Measurements from ENCODE around the gene DAZ2. TPM values are rescaled to one million over a fixed set of nuclear protein-coding genes. Genes with fewer than 3 reads are reported as not detected.
"Not testable (repeated sequence)": the region's sequence is repeated elsewhere in the genome, so short reads cannot be mapped to it uniquely, and the experiment has no call there.

The DAZ2 gene
- not detected for total RNA-seq
- polyA plus RNA-seq (2013, experiment 1 of 2): not detected
- not detected for polyA plus RNA-seq (2013, experiment 2 of 2)
- long read RNA-seq, experiment 1: 0 reads
- long read RNA-seq, experiment 2: 0 reads
- long read RNA-seq, experiment 3: 0 reads
- long read RNA-seq, experiment 4: 0 reads

GRCh38 chrY:23219233-23219632 is at the start of gene DAZ2:
TSS of gene DAZ2 (plus strand) at chrY:23219533. CDS start at chrY:23219741, 208 bp downstream.
- H3K27me3 ChIP-seq (ENCODE audit: control insufficient read depth, insufficient read depth, low read length, poor library complexity, severe bottlenecking); H3K4me3 ChIP-seq (ENCODE audit: low read length); H3K27me3 Mint-ChIP-seq (ENCODE audit: insufficient read depth); H3K27ac Mint-ChIP-seq; H3K9me3 ChIP-seq (ENCODE audit: control insufficient read depth, low read length); DNase-seq; H3K27ac ChIP-seq (ENCODE audit: low read depth, low read length); H3K9me3 Mint-ChIP-seq; H3K4me1 Mint-ChIP-seq; H3K4me3 Mint-ChIP-seq; H3K36me3 Mint-ChIP-seq (ENCODE audit: low read depth); H3K36me3 ChIP-seq (ENCODE audit: control insufficient read depth, insufficient read depth, low read length); H3K9ac ChIP-seq (ENCODE audit: extremely low read depth, low read length, poor library complexity, severe bottlenecking); H3K4me1 ChIP-seq (ENCODE audit: control insufficient read depth, insufficient read depth, low read length): not testable (repeated sequence)
- WGBS, 2 experiments (ENCODE audit: insufficient coverage in 1 of 2, insufficient read length in 1 of 2): no CpG with 5 or more reads among the region's 23 CpGs

GRCh38 chrY:23198908-23199307 is 20.4 kb upstream of the DAZ2 start, which contains the start of gene DAZ1:
TSS of gene DAZ1 (minus strand) at chrY:23199008. CDS start at chrY:23198800, 208 bp downstream.
- H3K4me3 Mint-ChIP-seq; H3K9me3 Mint-ChIP-seq; H3K9me3 ChIP-seq (ENCODE audit: control insufficient read depth, low read length); H3K36me3 ChIP-seq (ENCODE audit: control insufficient read depth, insufficient read depth, low read length); H3K36me3 Mint-ChIP-seq (ENCODE audit: low read depth); H3K4me1 ChIP-seq (ENCODE audit: control insufficient read depth, insufficient read depth, low read length); H3K27ac ChIP-seq (ENCODE audit: low read depth, low read length); H3K27me3 Mint-ChIP-seq (ENCODE audit: insufficient read depth); DNase-seq; H3K27ac Mint-ChIP-seq; H3K9ac ChIP-seq (ENCODE audit: extremely low read depth, low read length, poor library complexity, severe bottlenecking); H3K27me3 ChIP-seq (ENCODE audit: control insufficient read depth, insufficient read depth, low read length, poor library complexity, severe bottlenecking); H3K4me1 Mint-ChIP-seq; H3K4me3 ChIP-seq (ENCODE audit: low read length): not testable (repeated sequence)
- WGBS, 2 experiments (ENCODE audit: insufficient coverage in 1 of 2, insufficient read length in 1 of 2): no CpG with 5 or more reads among the region's 23 CpGs

- not testable (repeated sequence) for H3K9me3 Mint-ChIP-seq; H3K4me3 Mint-ChIP-seq; H3K9ac ChIP-seq (ENCODE audit: extremely low read depth, low read length, poor library complexity, severe bottlenecking); H3K4me1 Mint-ChIP-seq; H3K27me3 ChIP-seq (ENCODE audit: control insufficient read depth, insufficient read depth, low read length, poor library complexity, severe bottlenecking); H3K36me3 ChIP-seq (ENCODE audit: control insufficient read depth, insufficient read depth, low read length); H3K9me3 ChIP-seq (ENCODE audit: control insufficient read depth, low read length); H3K36me3 Mint-ChIP-seq (ENCODE audit: low read depth); H3K27me3 Mint-ChIP-seq (ENCODE audit: insufficient read depth); H3K27ac Mint-ChIP-seq; H3K4me3 ChIP-seq (ENCODE audit: low read length); H3K4me1 ChIP-seq (ENCODE audit: control insufficient read depth, insufficient read depth, low read length); DNase-seq; H3K27ac ChIP-seq (ENCODE audit: low read depth, low read length)
- no CpG with 5 or more reads among the region's 4 CpGs for WGBS, 2 experiments (ENCODE audit: insufficient coverage in 1 of 2, insufficient read length in 1 of 2)
These were observed 11.9 kb upstream of the DAZ2 start for GRCh38 chrY:23207455-23207854.

DNA sequence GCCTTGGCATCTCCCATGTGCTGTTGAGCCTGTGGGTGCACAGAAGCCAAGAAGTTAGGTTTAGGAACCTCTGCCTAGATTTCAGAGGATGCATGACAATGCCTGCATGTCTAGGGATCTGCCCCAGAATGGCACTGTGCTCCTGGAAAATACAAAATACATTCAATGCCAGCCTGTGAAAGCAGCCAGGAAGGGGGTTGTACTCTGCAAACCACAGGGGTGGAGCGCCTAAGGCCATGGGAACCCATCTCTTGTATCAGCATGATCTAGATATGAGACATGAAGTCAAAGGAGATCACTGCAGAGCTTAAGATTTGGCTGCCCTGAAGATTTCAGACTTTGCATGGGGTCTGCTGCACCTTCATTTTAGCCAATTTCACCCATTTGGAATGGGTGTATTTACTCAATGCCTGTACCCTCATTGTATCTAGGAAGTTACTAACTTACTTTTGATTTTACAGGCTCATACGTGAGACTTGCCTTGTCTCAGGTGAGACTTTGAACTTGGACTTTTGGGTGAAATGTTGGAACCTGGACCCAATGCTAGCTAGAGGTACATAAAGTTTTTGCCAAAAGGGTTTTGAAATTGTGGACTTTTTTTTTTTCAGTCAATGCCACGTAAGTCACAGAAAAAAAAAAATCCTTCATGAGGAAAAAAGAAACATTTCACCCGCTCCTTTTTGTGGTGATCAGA is 9.4 kb upstream of the DAZ2 start:
- H3K27me3 ChIP-seq (ENCODE audit: control insufficient read depth, insufficient read depth, low read length, poor library complexity, severe bottlenecking); H3K4me3 ChIP-seq (ENCODE audit: low read length); H3K27ac Mint-ChIP-seq; H3K36me3 Mint-ChIP-seq (ENCODE audit: low read depth); H3K27ac ChIP-seq (ENCODE audit: low read depth, low read length); H3K9me3 ChIP-seq (ENCODE audit: control insufficient read depth, low read length); H3K36me3 ChIP-seq (ENCODE audit: control insufficient read depth, insufficient read depth, low read length); DNase-seq; H3K4me1 ChIP-seq (ENCODE audit: control insufficient read depth, insufficient read depth, low read length); H3K27me3 Mint-ChIP-seq (ENCODE audit: insufficient read depth); H3K4me3 Mint-ChIP-seq; H3K4me1 Mint-ChIP-seq; H3K9me3 Mint-ChIP-seq; H3K9ac ChIP-seq (ENCODE audit: extremely low read depth, low read length, poor library complexity, severe bottlenecking): not testable (repeated sequence)
- no CpG with 5 or more reads among the region's 4 CpGs for WGBS, 2 experiments (ENCODE audit: insufficient coverage in 1 of 2, insufficient read length in 1 of 2)

- no CpG with 5 or more reads among the region's 4 CpGs for WGBS, 2 experiments (ENCODE audit: insufficient coverage in 1 of 2, insufficient read length in 1 of 2)
These were observed 8.7 kb upstream of the DAZ2 start for GRCh38 chrY:23210681-23211080.

More at GRCh38 chrY:23210681-23211080, 8.7 kb upstream of the DAZ2 start:
- not testable (repeated sequence) for H3K4me3 Mint-ChIP-seq; H3K9ac ChIP-seq (ENCODE audit: extremely low read depth, low read length, poor library complexity, severe bottlenecking); H3K27me3 Mint-ChIP-seq (ENCODE audit: insufficient read depth); H3K36me3 ChIP-seq (ENCODE audit: control insufficient read depth, insufficient read depth, low read length); H3K4me1 Mint-ChIP-seq; H3K27ac Mint-ChIP-seq; DNase-seq; H3K27ac ChIP-seq (ENCODE audit: low read depth, low read length); H3K4me1 ChIP-seq (ENCODE audit: control insufficient read depth, insufficient read depth, low read length); H3K9me3 Mint-ChIP-seq; H3K9me3 ChIP-seq (ENCODE audit: control insufficient read depth, low read length); H3K36me3 Mint-ChIP-seq (ENCODE audit: low read depth); H3K4me3 ChIP-seq (ENCODE audit: low read length); H3K27me3 ChIP-seq (ENCODE audit: control insufficient read depth, insufficient read depth, low read length, poor library complexity, severe bottlenecking)

Other genes starting within 250 kb of the DAZ2 start
- gene BPY2, start 235.3 kb upstream of the DAZ2 start, total RNA-seq: not detected
- gene DAZ1, start 20.5 kb upstream of the DAZ2 start, total RNA-seq: not detected